ENCODE data around the gene ILKAP. TPM values are rescaled to one million over a fixed set of nuclear protein-coding genes. Genes with fewer than 3 reads are reported as not detected.
A peak's percentile ranks its signal among the peaks of the same experiment; 100 is the strongest.

ILKAP gene
- polyA plus RNA-seq, 1 donor, result 47.1 TPM

GRCh38 chr2:238166391-238167343 lies 36.8 kb downstream of the ILKAP start:
- no peak for DNase-seq

DNA sequence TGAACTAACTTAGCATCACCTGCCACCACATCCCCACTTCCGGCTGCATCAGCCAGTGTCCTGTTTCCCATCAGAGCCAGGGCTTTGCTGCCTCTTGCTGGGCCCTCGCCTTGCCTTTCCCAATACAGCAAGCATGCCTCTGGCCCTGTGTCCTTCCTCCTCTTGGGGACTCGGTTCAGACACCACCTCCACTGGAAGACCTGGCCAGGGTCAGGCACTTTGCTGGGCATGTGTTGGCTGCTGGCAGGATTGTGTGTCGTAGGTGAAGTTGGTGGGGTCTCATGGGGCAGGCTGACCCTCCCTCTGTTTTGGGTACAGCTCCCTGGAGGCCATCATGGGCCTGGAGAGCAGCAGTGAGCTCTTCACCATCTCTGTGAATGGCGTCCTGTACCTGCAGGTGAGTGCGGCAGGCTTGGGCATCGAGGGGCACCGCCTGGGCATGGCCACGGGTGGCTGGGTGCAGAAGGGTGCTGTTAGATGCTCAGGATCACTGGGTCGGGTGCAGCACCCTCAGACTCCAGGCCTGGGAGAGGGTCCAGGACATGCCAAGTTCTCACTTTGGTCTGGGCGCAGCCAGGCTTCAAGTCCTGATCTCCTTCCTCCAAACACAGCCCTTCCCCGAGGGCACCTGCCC lies 38.1 kb downstream of the ILKAP start:
- H3K36me3 ChIP-seq (ENCODE audit: control insufficient read depth, insufficient read depth, low read length), result peaks cover 25% of the 10 kb centered on the region
- 100% methylated on average over 1 of the region's 12 CpGs for WGBS (ENCODE audit: insufficient coverage, low lambda C conversion rate)
- H3K27ac ChIP-seq (ENCODE audit: low read length), result no peak overlapping the region
- H3K9me3 ChIP-seq (ENCODE audit: control insufficient read depth, low read depth, low read length), result peaks cover 2% of the 10 kb centered on the region
- H3K4me3 ChIP-seq (ENCODE audit: low read length), result no peak overlapping the region
- DNase-seq, result no peak
- H3K4me1 ChIP-seq (ENCODE audit: control insufficient read depth, insufficient read depth, low read length), result peaks cover 2% of the 10 kb centered on the region
- peaks cover 34% of the 10 kb centered on the region for H3K27me3 ChIP-seq (ENCODE audit: control insufficient read depth, insufficient read depth, low read length)

More at GRCh38 chr2:238166391-238167343, 36.8 kb downstream of the ILKAP start:
- Histone ChIP-seq H3K36me3 (ENCODE audit: control insufficient read depth, insufficient read depth, low read length) (peaks cover 32% of the 10 kb centered on the region), H3K4me1 (ENCODE audit: control insufficient read depth, insufficient read depth, low read length) (peaks cover 2% of the 10 kb centered on the region), H3K27me3 (ENCODE audit: control insufficient read depth, insufficient read depth, low read length) (peaks cover 30% of the 10 kb centered on the region), H3K9me3 (ENCODE audit: control insufficient read depth, low read depth, low read length) (peaks cover 2% of the 10 kb centered on the region), H3K4me3 (ENCODE audit: low read length) (no peak overlapping the region), H3K27ac (ENCODE audit: low read length) (no peak overlapping the region)
- WGBS (ENCODE audit: insufficient coverage, low lambda C conversion rate), result no CpG with 5 or more reads among the region's 24 CpGs

GRCh38 chr2:238164906-238165287 lies 38.6 kb downstream of the ILKAP start:
- Histone ChIP-seq H3K4me3 (ENCODE audit: low read length) (no peak overlapping the region), H3K27ac (ENCODE audit: low read length) (no peak overlapping the region), H3K36me3 (ENCODE audit: control insufficient read depth, insufficient read depth, low read length) (peaks cover 20% of the 10 kb centered on the region), H3K27me3 (ENCODE audit: control insufficient read depth, insufficient read depth, low read length) (peaks cover 39% of the 10 kb centered on the region), H3K9me3 (ENCODE audit: control insufficient read depth, low read depth, low read length) (peaks cover 2% of the 10 kb centered on the region), H3K4me1 (ENCODE audit: control insufficient read depth, insufficient read depth, low read length) (peaks cover 2% of the 10 kb centered on the region)
- no CpG with 5 or more reads among the region's 8 CpGs for WGBS (ENCODE audit: insufficient coverage, low lambda C conversion rate)
- DNase-seq, result no peak

GRCh38 chr2:238163481-238164198 lies 39.9 kb downstream of the ILKAP start:
- WGBS (ENCODE audit: insufficient coverage, low lambda C conversion rate), result no CpG with 5 or more reads among the region's 95 CpGs
- H3K36me3 ChIP-seq (ENCODE audit: control insufficient read depth, insufficient read depth, low read length), result peaks cover 11% of the 10 kb centered on the region
- no peak overlapping the region for H3K27ac ChIP-seq (ENCODE audit: low read length)
- peaks cover 3% of the 10 kb centered on the region for H3K4me1 ChIP-seq (ENCODE audit: control insufficient read depth, insufficient read depth, low read length)
- peaks cover 2% of the 10 kb centered on the region for H3K9me3 ChIP-seq (ENCODE audit: control insufficient read depth, low read depth, low read length)
- peak in 1 of 2 donors; percentile 29 for DNase-seq
- H3K27me3 ChIP-seq (ENCODE audit: control insufficient read depth, insufficient read depth, low read length), result peaks cover 47% of the 10 kb centered on the region
- H3K4me3 ChIP-seq (ENCODE audit: low read length), result no peak overlapping the region

GRCh38 chr2:238162846-238163441 lies 40.6 kb downstream of the ILKAP start:
- H3K4me1 ChIP-seq (ENCODE audit: control insufficient read depth, insufficient read depth, low read length), result peaks cover 3% of the 10 kb centered on the region
- peaks cover 2% of the 10 kb centered on the region for H3K9me3 ChIP-seq (ENCODE audit: control insufficient read depth, low read depth, low read length)
- peaks cover 52% of the 10 kb centered on the region for H3K27me3 ChIP-seq (ENCODE audit: control insufficient read depth, insufficient read depth, low read length)
- no peak for DNase-seq
- no peak overlapping the region for H3K27ac ChIP-seq (ENCODE audit: low read length)
- H3K4me3 ChIP-seq (ENCODE audit: low read length), result no peak overlapping the region
- H3K36me3 ChIP-seq (ENCODE audit: control insufficient read depth, insufficient read depth, low read length), result peaks cover 8% of the 10 kb centered on the region
- no CpG with 5 or more reads among the region's 15 CpGs for WGBS (ENCODE audit: insufficient coverage, low lambda C conversion rate)

- Histone ChIP-seq H3K27ac (ENCODE audit: low read length) (no peak overlapping the region), H3K36me3 (ENCODE audit: control insufficient read depth, insufficient read depth, low read length) (peaks cover 2% of the 10 kb centered on the region), H3K27me3 (ENCODE audit: control insufficient read depth, insufficient read depth, low read length) (peaks cover 52% of the 10 kb centered on the region), H3K4me3 (ENCODE audit: low read length) (no peak overlapping the region), H3K9me3 (ENCODE audit: control insufficient read depth, low read depth, low read length) (peaks cover 2% of the 10 kb centered on the region), H3K4me1 (ENCODE audit: control insufficient read depth, insufficient read depth, low read length) (peaks cover 3% of the 10 kb centered on the region)
- DNase-seq, result no peak
- no CpG with 5 or more reads among the region's 14 CpGs for WGBS (ENCODE audit: insufficient coverage, low lambda C conversion rate)
Observed at GRCh38 chr2:238162251-238162845, 41.1 kb downstream of the ILKAP start.

- Histone ChIP-seq H3K27me3 (ENCODE audit: control insufficient read depth, insufficient read depth, low read length) (peaks cover 52% of the 10 kb centered on the region), H3K9me3 (ENCODE audit: control insufficient read depth, low read depth, low read length) (peaks cover 2% of the 10 kb centered on the region), H3K36me3 (ENCODE audit: control insufficient read depth, insufficient read depth, low read length) (no peaks in the 10 kb centered on the region), H3K27ac (ENCODE audit: low read length) (no peak overlapping the region), H3K4me1 (ENCODE audit: control insufficient read depth, insufficient read depth, low read length) (peaks cover 3% of the 10 kb centered on the region), H3K4me3 (ENCODE audit: low read length) (no peak overlapping the region)
- WGBS (ENCODE audit: insufficient coverage, low lambda C conversion rate), result no CpG with 5 or more reads among the region's 21 CpGs
- DNase-seq, result no peak
Observed at GRCh38 chr2:238161291-238162051, 42.0 kb downstream of the ILKAP start.

- H3K27ac ChIP-seq (ENCODE audit: low read length), result no peak overlapping the region
- H3K36me3 ChIP-seq (ENCODE audit: control insufficient read depth, insufficient read depth, low read length), result no peaks in the 10 kb centered on the region
- no peak overlapping the region for H3K4me3 ChIP-seq (ENCODE audit: low read length)
- H3K4me1 ChIP-seq (ENCODE audit: control insufficient read depth, insufficient read depth, low read length), result peaks cover 3% of the 10 kb centered on the region
- no CpG with 5 or more reads among the region's 23 CpGs for WGBS (ENCODE audit: insufficient coverage, low lambda C conversion rate)
- peaks cover 2% of the 10 kb centered on the region for H3K9me3 ChIP-seq (ENCODE audit: control insufficient read depth, low read depth, low read length)
- DNase-seq, result no peak
- H3K27me3 ChIP-seq (ENCODE audit: control insufficient read depth, insufficient read depth, low read length), result peaks cover 52% of the 10 kb centered on the region
Observed at GRCh38 chr2:238160206-238161129, 43.0 kb downstream of the ILKAP start.

Measured in large intestine (tissue), 3 donors.